Thoracic aorta (tissue), 2 donors: ENCODE data around the gene SPACA6. TPM values are rescaled to one million over a fixed set of nuclear protein-coding genes. Genes with fewer than 3 reads are reported as not detected.

Source experiments
- ATAC-seq: fragments of 150-250 bp; one replicate; pipeline ENCODE4 v1.8.0; 2017; ENCODE audit warnings: low read depth; ENCODE audit not compliant: insufficient number of reproducible peaks, low FRiP score
- DNase-seq: peaks from one replicate; pipeline ENCODE4 v3.0.0-alpha.2; 2020; ENCODE audit warnings: low spot score
- H3K27ac ChIP-seq, 2 donors: fragments of 200-600 bp; sonication (generic); 1 replicate in 1 of 2; 2 replicates in 1 of 2; pipeline ENCODE4 v1.5.1; 2016; ENCODE audit warnings: mild to moderate bottlenecking in 2 of 2, moderate library complexity in 2 of 2
- H3K27me3 ChIP-seq: fragments of 200-600 bp; sonication (generic); replicated peaks from 2 replicates; pipeline ENCODE4 v1.6.0; 2016; ENCODE audit warnings: mild to moderate bottlenecking; ENCODE audit not compliant: insufficient read depth
- H3K36me3 ChIP-seq: fragments of 200-600 bp; sonication (generic); one replicate; pipeline ENCODE4 v1.5.1; 2016
- H3K4me1 ChIP-seq, 2 donors: fragments of 200-600 bp; sonication (generic); 1 replicate in 1 of 2; 2 replicates in 1 of 2; pipeline versions ENCODE4 v1.5.1 to v1.6.0; 2016; ENCODE audit warnings: low read depth in 2 of 2, mild to moderate bottlenecking in 1 of 2; ENCODE audit not compliant: control insufficient read depth in 1 of 2
- H3K4me3 ChIP-seq: fragments of 200-600 bp; sonication (generic); 2 replicates; pipeline ENCODE4 v1.5.1; 2016; ENCODE audit warnings: mild to moderate bottlenecking
- H3K9me3 ChIP-seq: fragments of 200-600 bp; sonication (generic); 2 replicates; pipeline ENCODE4 v1.5.1; 2016
- total RNA-seq, 2 donors: library from RNA; depleted of rRNA; stranded (reverse); fragments of >200 nt; gene quantifications; one replicate each; pipeline versions ENCODE4 v1.1.0 to v1.2.3, GENCODE V29; 2016
- TF ChIP-seq, protein P1 (sequence below): fragments of 200-600 bp; sonication (generic); IDR thresholded peaks from one replicate; pipeline ENCODE4 v1.5.1; 2019; ENCODE audit warnings: antibody characterized with exemption

Gene SPACA6
- total RNA-seq, 2 donors from 2014 or later, result 24.1 to 72.4 TPM

- H3K4me3 ChIP-seq, result no peak overlapping the region
- H3K27me3 ChIP-seq, result no peaks in the 10 kb centered on the region
- H3K36me3 ChIP-seq, result no peaks in the 10 kb centered on the region
- H3K9me3 ChIP-seq, result no peaks in the 10 kb centered on the region
- DNase-seq (no peak), ATAC-seq (no peak)
- H3K27ac ChIP-seq, result no peak overlapping the region
- H3K4me1 ChIP-seq, result no peaks in the 10 kb centered on the region
- TF ChIP-seq, protein P1, sequence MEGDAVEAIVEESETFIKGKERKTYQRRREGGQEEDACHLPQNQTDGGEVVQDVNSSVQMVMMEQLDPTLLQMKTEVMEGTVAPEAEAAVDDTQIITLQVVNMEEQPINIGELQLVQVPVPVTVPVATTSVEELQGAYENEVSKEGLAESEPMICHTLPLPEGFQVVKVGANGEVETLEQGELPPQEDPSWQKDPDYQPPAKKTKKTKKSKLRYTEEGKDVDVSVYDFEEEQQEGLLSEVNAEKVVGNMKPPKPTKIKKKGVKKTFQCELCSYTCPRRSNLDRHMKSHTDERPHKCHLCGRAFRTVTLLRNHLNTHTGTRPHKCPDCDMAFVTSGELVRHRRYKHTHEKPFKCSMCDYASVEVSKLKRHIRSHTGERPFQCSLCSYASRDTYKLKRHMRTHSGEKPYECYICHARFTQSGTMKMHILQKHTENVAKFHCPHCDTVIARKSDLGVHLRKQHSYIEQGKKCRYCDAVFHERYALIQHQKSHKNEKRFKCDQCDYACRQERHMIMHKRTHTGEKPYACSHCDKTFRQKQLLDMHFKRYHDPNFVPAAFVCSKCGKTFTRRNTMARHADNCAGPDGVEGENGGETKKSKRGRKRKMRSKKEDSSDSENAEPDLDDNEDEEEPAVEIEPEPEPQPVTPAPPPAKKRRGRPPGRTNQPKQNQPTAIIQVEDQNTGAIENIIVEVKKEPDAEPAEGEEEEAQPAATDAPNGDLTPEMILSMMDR, result no peak
These were observed 18.6 kb downstream of the SPACA6 start for GRCh38 chr19:51711702-51712101.

- H3K4me3 ChIP-seq, result no peak overlapping the region
- H3K4me1 ChIP-seq, result no peaks in the 10 kb centered on the region
- ATAC-seq (no peak), DNase-seq (no peak)
- H3K27me3 ChIP-seq, result no peaks in the 10 kb centered on the region
- TF ChIP-seq, protein P1, result no peak
- no peaks in the 10 kb centered on the region for H3K9me3 ChIP-seq
- H3K27ac ChIP-seq, result no peak overlapping the region
- no peaks in the 10 kb centered on the region for H3K36me3 ChIP-seq
These were observed 19.4 kb downstream of the SPACA6 start for GRCh38 chr19:51712461-51713081.

DNA sequence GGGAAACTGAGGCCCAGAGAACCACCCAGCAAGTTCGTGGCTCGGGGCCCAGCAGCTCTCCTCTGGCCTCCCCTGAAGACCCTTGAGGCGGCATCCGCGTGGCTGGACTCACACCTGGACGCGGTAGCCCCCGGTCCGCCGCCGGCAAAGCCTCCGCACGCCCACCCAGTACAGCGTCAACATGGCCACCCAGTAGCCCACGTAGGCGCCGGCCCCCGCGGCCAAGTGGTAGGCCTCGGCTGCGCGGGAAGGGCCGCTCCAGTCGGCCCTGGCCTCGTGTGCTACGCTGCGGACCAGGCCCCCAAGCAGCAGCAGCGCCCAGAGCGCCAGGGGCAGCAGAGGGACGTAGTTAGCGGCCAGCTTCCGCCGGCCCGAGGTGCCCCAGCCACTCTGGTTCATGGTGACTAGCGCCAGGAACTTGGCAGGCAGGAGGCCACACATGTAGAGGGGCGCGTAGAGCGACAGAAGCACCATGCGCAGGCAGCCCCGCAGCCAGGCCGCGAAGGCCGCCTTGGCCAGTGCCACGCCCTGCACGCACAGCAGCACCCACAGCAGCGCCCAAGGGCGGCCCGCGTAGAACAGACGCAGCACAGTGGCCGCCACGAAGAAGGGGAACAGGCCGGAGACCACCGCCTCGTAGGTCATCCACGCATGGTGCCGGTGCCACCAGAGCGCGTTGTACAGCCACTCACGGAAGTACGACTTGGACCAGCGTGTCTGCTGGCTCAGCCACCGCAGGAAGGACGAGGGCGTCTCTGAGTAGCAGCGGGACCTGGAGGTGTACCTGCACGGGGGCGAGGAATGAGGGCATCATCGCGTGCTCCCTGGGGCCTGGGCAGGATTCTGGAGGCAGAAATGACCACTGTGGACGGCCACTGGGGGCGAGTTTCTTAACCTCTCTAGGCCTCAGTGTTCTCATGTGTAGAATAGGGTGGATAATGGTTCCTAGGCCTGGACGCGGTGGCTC, 20.5 kb downstream of the SPACA6 start:
- no peak for ATAC-seq
- Histone ChIP-seq H3K4me1 (no peaks in the 10 kb centered on the region), H3K36me3 (no peaks in the 10 kb centered on the region), H3K4me3 (no peak overlapping the region), H3K27me3 (no peaks in the 10 kb centered on the region), H3K9me3 (no peaks in the 10 kb centered on the region), H3K27ac (no peak overlapping the region)
- TF ChIP-seq, protein P1, result no peak
- DNase-seq, result no peak

DNA sequence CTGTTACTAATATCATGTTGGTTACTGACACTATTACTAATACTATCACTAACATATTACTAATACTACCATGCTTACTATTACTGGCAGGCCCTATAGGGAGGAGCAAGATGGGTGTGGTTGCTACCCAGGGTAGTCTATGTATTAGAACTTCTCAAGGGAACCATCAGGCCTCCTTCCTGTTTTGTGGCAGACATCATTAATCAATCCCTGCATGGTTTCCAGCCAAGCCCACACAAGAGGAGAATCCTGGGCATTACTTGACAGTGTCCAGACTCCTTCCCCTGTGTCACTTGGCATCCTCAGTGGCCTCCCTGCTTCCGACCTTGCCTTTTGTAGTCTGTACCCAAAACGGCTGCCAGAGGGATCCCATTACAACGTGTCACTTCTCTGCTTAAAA, 21.7 kb downstream of the SPACA6 start:
- TF ChIP-seq, protein P1, result no peak
- Histone ChIP-seq H3K4me3 (no peak overlapping the region), H3K36me3 (no peaks in the 10 kb centered on the region), H3K9me3 (no peaks in the 10 kb centered on the region), H3K4me1 (peaks cover 0 to 6% of the 10 kb centered on the region in 2 donors), H3K27me3 (peaks cover 6% of the 10 kb centered on the region), H3K27ac (no peak overlapping the region)
- no peak for ATAC-seq
- no peak for DNase-seq

DNA sequence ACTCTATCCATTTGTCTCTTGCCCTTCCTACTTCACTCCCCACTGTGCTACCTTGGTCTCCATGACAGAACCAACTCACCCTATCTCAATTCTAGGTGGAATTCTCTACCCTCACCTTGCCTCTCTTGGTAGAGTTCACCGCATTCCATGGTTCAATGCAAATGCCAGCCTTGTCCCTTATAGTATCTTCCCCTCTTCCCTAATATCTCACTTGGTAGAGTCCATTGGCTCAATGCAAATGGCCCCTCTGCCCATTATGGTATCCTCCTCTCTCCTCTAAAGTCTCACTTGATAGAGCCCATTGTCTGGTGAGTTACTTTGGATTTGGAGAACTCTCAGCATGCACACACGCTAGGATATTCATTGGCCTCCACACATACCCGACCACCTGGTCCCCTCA, 22.7 kb downstream of the SPACA6 start:
- peaks cover 0 to 6% of the 10 kb centered on the region in 2 donors for H3K4me1 ChIP-seq
- H3K9me3 ChIP-seq, result no peaks in the 10 kb centered on the region
- DNase-seq (no peak), ATAC-seq (no peak)
- H3K36me3 ChIP-seq, result no peaks in the 10 kb centered on the region
- H3K27ac ChIP-seq, result no peak overlapping the region
- H3K4me3 ChIP-seq, result no peak overlapping the region
- TF ChIP-seq, protein P1, result no peak
- H3K27me3 ChIP-seq, result peaks cover 6% of the 10 kb centered on the region
